Lung (tissue), 12 donors: ENCODE measurements around the gene PRDM16. TPM values are rescaled to one million over a fixed set of nuclear protein-coding genes. Genes with fewer than 3 reads are reported as not detected.

Experiments used
- ATAC-seq: fragments of 200-7000 bp; cut with Tn5 transposase; one replicate; pipeline ENCODE4 v1.9.1; 2020; ENCODE audit warnings: moderate number of reproducible peaks; ENCODE audit not compliant: insufficient read depth, low FRiP score
- DNase-seq, 3 donors: peaks; one replicate each; pipeline ENCODE4 v3.0.0-alpha.2; 2013 to 2017
- H3K27ac ChIP-seq, 2 donors: one replicate each; pipeline ENCODE4 v1.5.1; 2013; ENCODE audit warnings: mild to moderate bottlenecking in 2 of 2, moderate library complexity in 2 of 2, control low read depth in 1 of 2, inconsistent platforms in 1 of 2, low read depth in 1 of 2, low read length in 1 of 2
- H3K27me3 ChIP-seq, 3 donors: one replicate each; pipeline ENCODE4 v1.5.1; 2013; ENCODE audit warnings: low read length in 2 of 3; ENCODE audit not compliant: control insufficient read depth in 3 of 3, insufficient read depth in 3 of 3
- H3K36me3 ChIP-seq, 4 donors: one replicate each; pipeline ENCODE4 v1.5.1; 2013; ENCODE audit warnings: low read length in 4 of 4, mild to moderate bottlenecking in 1 of 4, moderate library complexity in 1 of 4; ENCODE audit not compliant: control insufficient read depth in 4 of 4, insufficient read depth in 4 of 4
- H3K4me1 ChIP-seq, 5 donors: one replicate each; pipeline ENCODE4 v1.5.1; 2013; ENCODE audit warnings: low read length in 5 of 5, mild to moderate bottlenecking in 2 of 5, moderate library complexity in 1 of 5; ENCODE audit not compliant: control insufficient read depth in 5 of 5, insufficient read depth in 5 of 5
- H3K4me3 ChIP-seq: one replicate; pipeline ENCODE4 v1.5.1; 2013; ENCODE audit warnings: mild to moderate bottlenecking, control low read depth, moderate library complexity
- H3K9ac ChIP-seq, 2 donors: one replicate each; pipeline ENCODE4 v1.5.1; 2013; ENCODE audit warnings: low read length in 2 of 2, control low read depth in 1 of 2; ENCODE audit not compliant: insufficient read depth in 1 of 2
- H3K9me3 ChIP-seq, 4 donors: one replicate each; pipeline ENCODE4 v1.5.1; 2013; ENCODE audit warnings: low read length in 3 of 4, mild to moderate bottlenecking in 1 of 4, moderate library complexity in 1 of 4; ENCODE audit not compliant: control insufficient read depth in 4 of 4, insufficient read depth in 3 of 4
- WGBS, 2 donors: extraction: QIAGEN DNeasy Blood & Tissue Kit; methylation state at CpG; one replicate each; pipeline ENCODE4 v1.1.7; 2013; 5-methylcytosine and 5-hydroxymethylcytosine counted together
- polyA plus RNA-seq, 2 donors: library from polyadenylated mRNA; stranded (reverse); fragments of 200-250 nt; gene quantifications; one replicate each; pipeline ENCODE4 v1.2.1, GENCODE V29; 2013
- total RNA-seq, 2 donors: library from RNA; depleted of rRNA in 1 of 2; stranded (reverse); fragments of >200 nt in 1 of 2; gene quantifications; one replicate each; pipeline ENCODE4 v1.2.1, GENCODE V29; 2014 to 2021
- TF ChIP-seq, protein P1 (sequence below): IDR thresholded peaks from 2 replicates; pipeline ENCODE4 v1.5.1; 2012; ENCODE audit warnings: mild to moderate bottlenecking; ENCODE audit errors: control extremely low read depth, extremely low read depth
- donor health status: control.
- donor health status: control.
- donor health status: Bipolar disorder and iron deficiency.
- donor health status: healthy.
- donor health status: DM: yes; HTN: yes; CAD: no.

Gene PRDM16
- total and polyA plus RNA-seq, 4 donors, result 2.4 to 36.5 (median 13.1) TPM

DNA sequence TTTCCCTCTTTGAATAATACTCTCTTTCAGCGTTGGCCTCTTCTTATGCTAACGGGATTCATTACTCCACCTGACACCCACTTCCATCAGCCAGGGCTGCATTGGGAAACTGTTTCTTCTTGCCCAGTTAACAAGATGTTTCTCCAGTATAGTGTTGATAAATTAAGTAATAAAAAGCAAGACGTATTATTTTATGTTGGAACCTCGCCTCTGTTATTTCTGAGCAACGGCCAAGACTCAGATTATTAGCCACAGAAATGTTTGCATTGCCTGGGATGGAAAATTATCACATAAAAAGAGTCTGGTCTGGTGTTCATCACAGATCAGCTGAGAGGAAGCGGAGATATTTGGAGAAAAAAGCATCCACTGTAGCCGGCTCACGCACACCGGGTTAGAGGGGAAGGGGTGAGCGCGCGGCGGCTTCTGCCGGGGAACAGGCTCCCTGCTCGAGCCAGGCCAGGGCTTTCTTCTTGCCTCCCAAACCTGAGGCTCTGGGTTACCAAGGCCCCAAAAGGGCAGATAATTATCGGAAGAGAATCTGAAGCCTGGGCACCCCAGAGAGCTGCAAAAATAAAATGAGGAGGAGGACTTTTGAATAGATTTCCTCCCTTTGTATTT lies 189.5 kb downstream of the PRDM16 start:
- Histone ChIP-seq H3K9me3 (peaks cover 0 to 10% (median 0%) of the 10 kb centered on the region in 4 donors), H3K36me3 (no peaks in the 10 kb centered on the region), H3K4me1 (peaks cover 0 to 10% (median 0%) of the 10 kb centered on the region in 5 donors), H3K9ac (no peak overlapping the region), H3K27ac (no peak overlapping the region), H3K27me3 (peaks cover 0 to 3% (median 0%) of the 10 kb centered on the region in 3 donors), H3K4me3 (no peak overlapping the region)
- WGBS, 2 donors, result 75 to 80% methylated on average over 16 of the region's 16 CpGs
- ATAC-seq, result no peak
- TF ChIP-seq, protein P1, sequence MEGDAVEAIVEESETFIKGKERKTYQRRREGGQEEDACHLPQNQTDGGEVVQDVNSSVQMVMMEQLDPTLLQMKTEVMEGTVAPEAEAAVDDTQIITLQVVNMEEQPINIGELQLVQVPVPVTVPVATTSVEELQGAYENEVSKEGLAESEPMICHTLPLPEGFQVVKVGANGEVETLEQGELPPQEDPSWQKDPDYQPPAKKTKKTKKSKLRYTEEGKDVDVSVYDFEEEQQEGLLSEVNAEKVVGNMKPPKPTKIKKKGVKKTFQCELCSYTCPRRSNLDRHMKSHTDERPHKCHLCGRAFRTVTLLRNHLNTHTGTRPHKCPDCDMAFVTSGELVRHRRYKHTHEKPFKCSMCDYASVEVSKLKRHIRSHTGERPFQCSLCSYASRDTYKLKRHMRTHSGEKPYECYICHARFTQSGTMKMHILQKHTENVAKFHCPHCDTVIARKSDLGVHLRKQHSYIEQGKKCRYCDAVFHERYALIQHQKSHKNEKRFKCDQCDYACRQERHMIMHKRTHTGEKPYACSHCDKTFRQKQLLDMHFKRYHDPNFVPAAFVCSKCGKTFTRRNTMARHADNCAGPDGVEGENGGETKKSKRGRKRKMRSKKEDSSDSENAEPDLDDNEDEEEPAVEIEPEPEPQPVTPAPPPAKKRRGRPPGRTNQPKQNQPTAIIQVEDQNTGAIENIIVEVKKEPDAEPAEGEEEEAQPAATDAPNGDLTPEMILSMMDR, result no peak
- DNase-seq, result peak in 2 of 3 donors; percentile 12 to 53

DNA sequence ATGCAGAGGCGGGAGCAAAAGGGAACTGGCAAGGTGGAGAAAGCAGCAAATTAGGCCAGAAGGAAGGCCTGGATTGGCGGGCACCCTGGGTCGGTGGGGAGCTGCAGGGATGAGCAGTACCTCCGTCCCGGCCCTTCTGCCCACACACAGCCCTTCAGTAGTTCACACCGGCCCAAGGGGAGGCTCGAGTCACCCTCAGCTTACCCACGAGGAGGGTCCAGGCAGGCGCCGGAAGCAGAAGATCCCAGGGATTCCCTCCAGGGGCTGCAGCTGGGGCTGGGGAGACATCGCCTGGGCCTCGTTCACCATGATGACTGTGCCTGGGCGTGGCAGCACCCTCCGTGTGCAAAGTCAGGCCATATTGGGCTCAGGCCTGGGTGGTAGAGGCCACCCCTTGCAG lies 190.0 kb downstream of the PRDM16 start:
- TF ChIP-seq, protein P1, result no peak
- peaks cover 0 to 10% (median 0%) of the 10 kb centered on the region in 4 donors for H3K9me3 ChIP-seq
- H3K9ac ChIP-seq, result no peak overlapping the region
- ATAC-seq (no peak), DNase-seq (no peak)
- no peak overlapping the region for H3K27ac ChIP-seq
- H3K4me1 ChIP-seq, result peaks cover 0 to 10% (median 0%) of the 10 kb centered on the region in 5 donors
- no peak overlapping the region for H3K4me3 ChIP-seq
- H3K27me3 ChIP-seq, result peaks cover 0 to 3% (median 0%) of the 10 kb centered on the region in 3 donors
- WGBS, 2 donors, result 85 to 93% methylated on average over 14 of the region's 14 CpGs
- H3K36me3 ChIP-seq, result no peaks in the 10 kb centered on the region

DNA sequence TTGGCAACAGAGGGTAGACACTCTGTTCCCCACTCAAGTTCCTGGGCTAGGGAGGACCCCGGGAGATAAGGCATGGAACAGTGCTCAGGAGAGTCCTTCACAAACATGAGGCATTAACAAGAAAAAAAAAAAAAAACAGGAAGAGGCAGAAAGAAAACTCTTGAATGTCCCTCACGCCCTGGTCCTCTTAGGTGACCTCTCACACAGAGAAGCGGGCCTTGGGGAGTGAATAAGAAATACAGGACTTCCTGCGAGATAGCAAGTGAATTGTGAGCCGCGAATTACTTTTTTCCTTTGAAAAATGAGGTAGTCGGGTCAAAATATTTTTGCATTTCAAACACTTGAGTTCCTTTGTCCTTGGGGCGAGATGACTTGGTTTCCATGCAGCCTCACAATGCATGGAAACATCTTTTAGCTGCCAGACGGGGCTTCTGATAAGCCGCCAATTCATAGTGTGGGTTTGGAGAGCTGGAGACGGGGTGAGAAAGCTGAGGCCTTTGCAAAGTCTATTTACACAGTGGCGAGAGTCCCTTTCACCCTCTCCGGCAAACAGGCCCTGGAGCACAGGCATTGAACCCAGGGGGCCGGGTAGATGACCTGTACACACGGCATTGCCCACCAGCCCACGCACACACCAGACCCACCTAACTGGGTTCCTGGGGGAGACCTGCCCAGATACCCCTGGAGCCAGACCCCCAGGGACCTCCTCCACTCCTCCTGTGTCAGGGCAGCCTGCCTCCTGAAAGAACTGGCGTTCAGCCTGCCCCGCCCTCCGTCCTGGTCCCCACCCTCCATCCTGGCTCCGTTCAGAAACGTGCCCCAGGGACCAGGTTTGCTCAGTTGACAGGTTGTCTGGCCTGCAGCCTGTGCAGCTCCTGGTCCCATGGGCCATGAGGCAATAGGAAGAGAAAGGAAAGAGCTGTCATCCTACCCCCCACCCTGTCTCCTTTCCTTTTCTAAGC lies 192.3 kb downstream of the PRDM16 start:
- 63 to 77% methylated on average over 21 of the region's 21 CpGs for WGBS, 2 donors
- Histone ChIP-seq H3K36me3 (no peaks in the 10 kb centered on the region), H3K4me1 (peaks cover 0 to 10% (median 0%) of the 10 kb centered on the region in 5 donors), H3K9me3 (peaks cover 0 to 7% (median 0%) of the 10 kb centered on the region in 4 donors), H3K4me3 (no peak overlapping the region), H3K27me3 (peaks cover 0 to 6% (median 3%) of the 10 kb centered on the region in 3 donors), H3K9ac (no peak overlapping the region), H3K27ac (no peak overlapping the region)
- no peak for ATAC-seq
- TF ChIP-seq, protein P1, result no peak
- DNase-seq, result peak in 2 of 3 donors; percentile 17 to 32
